Endothelial cell of umbilical vein (primary cell): ENCODE data around the gene SMAD3. TPM values are rescaled to one million over a fixed set of nuclear protein-coding genes. Genes with fewer than 3 reads are reported as not detected.

Source experiments
- BruUV-seq: library from RNA; stranded (reverse); fragments of 400-500 nt; replicated peaks from 2 replicates; lab custom pipeline; 2021; lab: Mats Ljungman, UMichigan
- CTCF ChIA-PET: fragments of 300-600, 350-600 bp; sonication (Branson Sonifier 250); formaldehyde crosslinking; loops from one replicate; lab custom pipeline; 2021; ENCODE audit warnings: antibody characterized with exemption, inconsistent platforms; lab: Charles Lee
- POLR2A ChIA-PET: fragments of 300-600, 350-600 bp; sonication (Branson Sonifier 250); formaldehyde crosslinking; loops from one replicate; lab custom pipeline; 2021; ENCODE audit warnings: antibody characterized with exemption, inconsistent platforms; lab: Charles Lee
- DNase-seq: peaks from one replicate; pipeline ENCODE4 v3.0.0-alpha.2; 2011; ENCODE audit warnings: low read depth, low spot score
- FAIRE-seq: peaks from 2 replicates; lab custom pipeline; 2011; peaks lifted over from hg19 to GRCh38; lab: Jason Lieb, UNC
- H2AFZ ChIP-seq: 2 replicates; pipeline ENCODE4 v1.6.0; 2012; ENCODE audit warnings: low read depth, low read length, control low read depth, inconsistent platforms
- H3K27ac ChIP-seq: 2 replicates; pipeline ENCODE4 v1.5.1; 2011; ENCODE audit warnings: low read depth, mild to moderate bottlenecking, control low read depth, low read length, moderate library complexity; ENCODE audit not compliant: insufficient read depth
- H3K27me3 ChIP-seq, 2 experiments: 2 replicates each; pipeline versions ENCODE4 v1.6.0 to v1.6.1; 2011; ENCODE audit warnings: low read length in 2 of 2, mixed read lengths in 1 of 2; ENCODE audit not compliant: control insufficient read depth in 2 of 2, insufficient read depth in 2 of 2
- H3K36me3 ChIP-seq, 2 experiments: 2 replicates in 1 of 2; 3 replicates in 1 of 2; pipeline ENCODE4 v1.5.1; 2011; ENCODE audit warnings: low read length in 2 of 2, mild to moderate bottlenecking in 1 of 2, moderate library complexity in 1 of 2; ENCODE audit not compliant: control insufficient read depth in 2 of 2, insufficient read depth in 2 of 2; ENCODE audit errors: extremely low read depth in 1 of 2
- H3K4me1 ChIP-seq: 3 replicates; pipeline ENCODE4 v1.5.1; 2011; ENCODE audit warnings: mild to moderate bottlenecking, low read length; ENCODE audit not compliant: control insufficient read depth, insufficient read depth; ENCODE audit errors: extremely low read depth
- H3K4me2 ChIP-seq: 2 replicates; pipeline ENCODE4 v1.6.1; 2011; ENCODE audit warnings: low read length, control low read depth, mixed read lengths; ENCODE audit not compliant: insufficient read depth
- H3K4me3 ChIP-seq, 3 experiments: fragments of 200-600 bp in 1 of 3; sonication (generic), shearing (Covaris generic) in 1 of 3; replicated peaks in 1 of 3; 2 replicates each; pipeline ENCODE4 v1.5.1; 2011 to 2016; ENCODE audit warnings: control low read depth in 3 of 3, low read length in 3 of 3, mild to moderate bottlenecking in 2 of 3, inconsistent platforms in 1 of 3, low read depth in 1 of 3, moderate library complexity in 1 of 3; ENCODE audit not compliant: insufficient read depth in 1 of 3
- H3K79me2 ChIP-seq: 2 replicates; pipeline ENCODE4 v1.6.0; 2012; ENCODE audit warnings: low read length, inconsistent platforms; ENCODE audit not compliant: control insufficient read depth, insufficient read depth
- H3K9ac ChIP-seq: replicated peaks from 2 replicates; pipeline ENCODE3; 2011; ENCODE audit warnings: low read length, control low read depth; ENCODE audit not compliant: insufficient read depth; ENCODE audit errors: extremely low read depth
- H3K9me1 ChIP-seq: replicated peaks from 3 replicates; pipeline ENCODE4 v1.6.0; 2011; ENCODE audit warnings: mild to moderate bottlenecking, low read length; ENCODE audit not compliant: control insufficient read depth, insufficient read depth; ENCODE audit errors: extremely low read depth
- H3K9me3 ChIP-seq: replicated peaks from 2 replicates; pipeline ENCODE4 v1.5.1; 2012; ENCODE audit warnings: low read length, inconsistent platforms; ENCODE audit not compliant: control insufficient read depth, insufficient read depth
- H4K20me1 ChIP-seq: replicated peaks from 2 replicates; pipeline ENCODE3; 2011; ENCODE audit warnings: mild to moderate bottlenecking, low read length; ENCODE audit not compliant: control insufficient read depth, insufficient read depth; ENCODE audit errors: extremely low read depth
- EZH2 ChIP-seq: IDR thresholded peaks from 2 replicates; pipeline ENCODE4 v1.6.1; 2012; ENCODE audit warnings: borderline replicate concordance, low read depth, mild to moderate bottlenecking, moderate library complexity, low read length, inconsistent platforms; ENCODE audit not compliant: severe bottlenecking
- JUN ChIP-seq: IDR thresholded peaks from 2 replicates; pipeline ENCODE4 v1.6.1; 2011; ENCODE audit warnings: borderline replicate concordance, low read depth; ENCODE audit not compliant: insufficient read length, insufficient read depth
- MYC ChIP-seq: IDR thresholded peaks from one replicate; pipeline ENCODE4 v1.6.1; 2011; ENCODE audit warnings: mild to moderate bottlenecking, low read depth, low read length
- POLR2A ChIP-seq: IDR thresholded peaks from 2 replicates; pipeline ENCODE4 v1.6.1; 2012; ENCODE audit warnings: low read depth, mild to moderate bottlenecking, control low read depth, low read length
- POLR2AphosphoS5 ChIP-seq: IDR thresholded peaks from 2 replicates; pipeline ENCODE4 v1.6.1; 2012; ENCODE audit warnings: low read depth, mild to moderate bottlenecking, control low read depth, low read length, moderate library complexity; ENCODE audit not compliant: insufficient read depth
- dilution Hi-C: fragments of 300-500 bp; cut with MboI; formaldehyde crosslinking; loops from one replicate; pipeline ENCODE4 v1.15.0; 2019; ENCODE audit warnings: low sequenced_read_pairs; ENCODE audit not compliant: extremely low pct_ligation_motif_present
- intact Hi-C: fragments of 100-400 bp; cut with micrococcal nuclease; formaldehyde crosslinking; loops from one replicate; pipeline ENCODE4 v1.10.0; 2022
- polyA plus RNA-seq, 4 experiments: library from polyadenylated mRNA; depleted of rRNA in 3 of 4; stranded (reverse) in 3 of 4; unstranded in 1 of 4; fragments of >200 nt; gene quantifications; 2 replicates each; pipeline versions ENCODE4 v1.2.1 to v1.2.3, GENCODE V29; 2011 to 2012; ENCODE audit warnings: missing spikeins in 1 of 4
- total RNA-seq: library from RNA; stranded (reverse); gene quantifications from 2 replicates; pipeline ENCODE4 v1.2.3, GENCODE V29; 2021
- TF ChIP-seq, protein P1 (sequence below), 2 donors: IDR thresholded peaks; 1 replicate in 1 of 2; 2 replicates in 1 of 2; pipeline ENCODE4 v1.5.1; 2011; ENCODE audit warnings: low read length in 2 of 2, mild to moderate bottlenecking in 2 of 2, moderate library complexity in 2 of 2, control low read depth in 1 of 2, inconsistent platforms in 1 of 2, low read depth in 1 of 2; ENCODE audit not compliant: insufficient read depth in 1 of 2; ENCODE audit errors: extremely low read depth in 1 of 2

Gene SMAD3
- total and polyA plus RNA-seq, 2 donors (not counting 3 experiments of a cell fraction or from before 2014, with no cell fraction given) = 56.4 to 88.2 TPM

GRCh38 chr15:67024998-67025368 is 40.4 kb upstream of the SMAD3 start:
- DNase-seq (peak; percentile 52), FAIRE-seq (peak; percentile 78)
- dilution Hi-C loops (no loop called here), intact Hi-C loops (loop anchor here (1.0 to 2.0 kb wide), 6 partner anchors 12 to 80 kb away; partner anchors contain the start of gene SMAD3)
- BruUV-seq = no TSS peak
- H3K4me1 ChIP-seq = peaks cover 38% of the 10 kb centered on the region
- no peak overlapping the region for H3K4me3 ChIP-seq
- peak overlapping the region; percentile 49 for H3K9ac ChIP-seq
- H3K9me1 ChIP-seq = no peaks in the 10 kb centered on the region
- ChIA-PET POLR2A (no interaction called here), CTCF (interaction anchor here (1.1 to 1.9 kb wide), 9 partner anchors 11 to 279 kb away, joined by 3 to 8 read pairs (median 5); no protein-coding TSS in a partner anchor)
- H2AFZ ChIP-seq = no peak overlapping the region
- H4K20me1 ChIP-seq = no peaks in the 10 kb centered on the region
- H3K4me2 ChIP-seq = peak overlapping the region; percentile 14
- H3K79me2 ChIP-seq = no peaks in the 10 kb centered on the region
- TF ChIP-seq POLR2AphosphoS5 (no peak), MYC (no peak), POLR2A (peak; percentile 23), JUN (no peak), EZH2 (no peak)
- TF ChIP-seq, protein P1, sequence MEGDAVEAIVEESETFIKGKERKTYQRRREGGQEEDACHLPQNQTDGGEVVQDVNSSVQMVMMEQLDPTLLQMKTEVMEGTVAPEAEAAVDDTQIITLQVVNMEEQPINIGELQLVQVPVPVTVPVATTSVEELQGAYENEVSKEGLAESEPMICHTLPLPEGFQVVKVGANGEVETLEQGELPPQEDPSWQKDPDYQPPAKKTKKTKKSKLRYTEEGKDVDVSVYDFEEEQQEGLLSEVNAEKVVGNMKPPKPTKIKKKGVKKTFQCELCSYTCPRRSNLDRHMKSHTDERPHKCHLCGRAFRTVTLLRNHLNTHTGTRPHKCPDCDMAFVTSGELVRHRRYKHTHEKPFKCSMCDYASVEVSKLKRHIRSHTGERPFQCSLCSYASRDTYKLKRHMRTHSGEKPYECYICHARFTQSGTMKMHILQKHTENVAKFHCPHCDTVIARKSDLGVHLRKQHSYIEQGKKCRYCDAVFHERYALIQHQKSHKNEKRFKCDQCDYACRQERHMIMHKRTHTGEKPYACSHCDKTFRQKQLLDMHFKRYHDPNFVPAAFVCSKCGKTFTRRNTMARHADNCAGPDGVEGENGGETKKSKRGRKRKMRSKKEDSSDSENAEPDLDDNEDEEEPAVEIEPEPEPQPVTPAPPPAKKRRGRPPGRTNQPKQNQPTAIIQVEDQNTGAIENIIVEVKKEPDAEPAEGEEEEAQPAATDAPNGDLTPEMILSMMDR (IDR thresholded peaks at IDR 0.05; ENCODE audit: extremely low read depth in 1 of 2, insufficient read depth in 1 of 2, low read depth in 1 of 2, low read length in 2 of 2) = no peak
- no peaks in the 10 kb centered on the region for H3K27me3 ChIP-seq
- peak overlapping the region; percentile 77 for H3K27ac ChIP-seq
- no peaks in the 10 kb centered on the region for H3K36me3 ChIP-seq
- H3K9me3 ChIP-seq = no peaks in the 10 kb centered on the region
